K562 (cell line): ENCODE measurements around the gene SIRT4. TPM values are rescaled to one million over a fixed set of nuclear protein-coding genes. Genes with fewer than 3 reads are reported as not detected.

ENCODE experiments used
- ATF6 ChIP-seq: sonication (generic); formaldehyde crosslinking; IDR thresholded peaks from 2 replicates; pipeline ENCODE4 v1.4.0; 2020; ENCODE audit warnings: mild to moderate bottlenecking, missing genetic modification reagents
- CEBPB ChIP-seq: fragments of 450-650 bp; IDR thresholded peaks from 2 replicates; pipeline ENCODE4 v1.6.1; 2016; ENCODE audit warnings: missing genetic modification characterization, missing compliant biosample characterization
- CREB5 ChIP-seq: fragments of 250-450 bp; sonication (Bioruptor Pico); IDR thresholded peaks from 2 replicates; pipeline ENCODE4 v1.5.0; 2020; ENCODE audit warnings: mild to moderate bottlenecking
- DACH1 ChIP-seq: fragments of 450-650 bp; IDR thresholded peaks from 2 replicates; pipeline ENCODE4 v1.6.1; 2018; ENCODE audit not compliant: partially characterized antibody
- EWSR1 ChIP-seq: fragments of 450-650 bp; IDR thresholded peaks from 2 replicates; pipeline ENCODE4 v1.6.1; 2018; ENCODE audit warnings: borderline replicate concordance, mild to moderate bottlenecking, low read depth, moderate library complexity; ENCODE audit not compliant: partially characterized antibody
- FOXK1 ChIP-seq: sonication (generic); formaldehyde crosslinking; IDR thresholded peaks from 2 replicates; pipeline ENCODE4 v1.8.0; 2022; ENCODE audit warnings: missing genetic modification reagents, mild to moderate bottlenecking, borderline replicate concordance
- FOXM1 ChIP-seq, 2 experiments: fragments of 450-650 bp in 1 of 2; sonication (generic) in 1 of 2; formaldehyde crosslinking in 1 of 2; IDR thresholded peaks; 2 replicates each; pipeline versions ENCODE4 v1.6.1 to v1.9.0; 2017 to 2022; ENCODE audit warnings: low read depth in 2 of 2, mild to moderate bottlenecking in 2 of 2, missing genetic modification reagents in 1 of 2, moderate library complexity in 1 of 2
- GMEB1 ChIP-seq: fragments of 250-450 bp; sonication (Bioruptor Pico); IDR thresholded peaks from 2 replicates; pipeline ENCODE4 v1.4.0; 2020; ENCODE audit warnings: mild to moderate bottlenecking
- ILF3 ChIP-seq: fragments of 450-650 bp; IDR thresholded peaks from 2 replicates; pipeline ENCODE4 v1.6.1; 2018; ENCODE audit warnings: antibody characterized with exemption, mild to moderate bottlenecking, moderate library complexity, borderline replicate concordance
- MCM7 ChIP-seq, 2 experiments: fragments of 450-650 bp; IDR thresholded peaks; 2 replicates each; pipeline ENCODE4 v1.6.1; 2016 to 2018
- MXD1 ChIP-seq: fragments of 250-450 bp; sonication (Bioruptor Pico); IDR thresholded peaks from 2 replicates; pipeline ENCODE4 v1.8.0; 2021; ENCODE audit warnings: borderline replicate concordance, mild to moderate bottlenecking, moderate library complexity; ENCODE audit not compliant: poor library complexity, severe bottlenecking
- NFATC3 ChIP-seq: fragments of 450-650 bp; IDR thresholded peaks from 2 replicates; pipeline ENCODE4 v1.6.1; 2017; ENCODE audit warnings: mild to moderate bottlenecking
- NFYB ChIP-seq: IDR thresholded peaks from 2 replicates; pipeline ENCODE4 v1.6.1; 2011; ENCODE audit warnings: mild to moderate bottlenecking, moderate library complexity; ENCODE audit not compliant: insufficient read length; ENCODE audit errors: extremely low read depth
- PKNOX1 ChIP-seq: fragments of 450-650 bp; IDR thresholded peaks from 2 replicates; pipeline ENCODE4 v1.6.1; 2016
- POLR2B ChIP-seq: fragments of 450-650 bp; IDR thresholded peaks from 2 replicates; pipeline ENCODE4 v1.6.1; 2018; ENCODE audit warnings: low read depth; ENCODE audit not compliant: partially characterized antibody
- PTRF ChIP-seq: fragments of 450-650 bp; IDR thresholded peaks from 2 replicates; pipeline ENCODE4 v1.6.1; 2016; ENCODE audit warnings: mild to moderate bottlenecking, missing genetic modification characterization, missing compliant biosample characterization
- RUNX1 ChIP-seq: sonication (generic); IDR thresholded peaks from 2 replicates; pipeline ENCODE4 v1.6.1; 2016; ENCODE audit warnings: antibody characterized with exemption, low read depth
- ZFX ChIP-seq: sonication (generic); formaldehyde crosslinking; IDR thresholded peaks from 2 replicates; pipeline ENCODE4 v1.8.0; 2022; ENCODE audit warnings: mild to moderate bottlenecking, missing genetic modification reagents, moderate library complexity
- ZNF174 ChIP-seq: fragments of 250-450 bp; sonication (Bioruptor Pico); IDR thresholded peaks from 2 replicates; pipeline ENCODE4 v1.4.0; 2020; ENCODE audit warnings: mild to moderate bottlenecking
- ZNF436 ChIP-seq: fragments of 250-450, 450-650 bp; sonication (Bioruptor Pico); formaldehyde crosslinking; IDR thresholded peaks from 2 replicates; pipeline ENCODE4 v1.7.0; 2020; ENCODE audit warnings: mild to moderate bottlenecking
- ZNF668 ChIP-seq: fragments of 250-450 bp; sonication (Bioruptor Pico); IDR thresholded peaks from 2 replicates; pipeline ENCODE4 v1.8.0; 2022; ENCODE audit warnings: mild to moderate bottlenecking, inconsistent platforms
- polyA plus RNA-seq, 8 experiments: library from polyadenylated mRNA; depleted of rRNA in 4 of 8; stranded (reverse) in 5 of 8; unstranded in 3 of 8; fragments of >200 nt; fragmentation: Nextera tagmentation in 2 of 8; fragmentation: Illumina TruSeq in 1 of 8; extraction: Ambion mirVana in 2 of 8; extraction: Trizol in 1 of 8; gene quantifications; 2 replicates each; pipeline versions ENCODE4 v1.2.1 to v1.2.3, GENCODE V29; 2011 to 2014; ENCODE audit warnings: inconsistent platforms in 1 of 8, missing spikeins in 1 of 8
- total RNA-seq, 7 experiments: library from RNA; depleted of rRNA in 6 of 7; stranded (reverse); fragments of >200 nt in 6 of 7; fragmentation: Illumina TruSeq in 2 of 7; extraction: Trizol in 2 of 7; gene quantifications; 2 replicates each; pipeline versions ENCODE4 v1.2.1 to v1.2.3, GENCODE V29; 2011 to 2021; ENCODE audit warnings: low replicate concordance in 1 of 7

SIRT4 gene
- total and polyA plus RNA-seq, 9 of the 15 experiments (the other 6 are each of a cell fraction or from before 2014, with no cell fraction given), result 0.86 to 5.2 (median 2.4) TPM

- TF ChIP-seq POLR2B (peak; percentile 48), FOXM1 (IDR thresholded peaks at IDR 0.05; ENCODE audit: low read depth) (peak; percentile 87), FOXM1 (CRISPR knock-in tag; IDR thresholded peaks at IDR 0.05; ENCODE audit: low read depth) (no peak), PTRF (tag) (no peak), CEBPB (tag) (no peak), ZNF668 (CRISPR knock-in tag) (no peak), EWSR1 (no peak), MCM7 (IDR thresholded peaks at IDR 0.05) (no peak), ATF6 (CRISPR knock-in tag) (no peak), ZFX (CRISPR knock-in tag) (no peak), ZNF174 (no peak), CREB5 (CRISPR knock-in tag) (no peak), NFATC3 (0 out of 2 replicates have a peak, but pooled peaks have one; percentile 24), ZNF436 (no peak), FOXK1 (CRISPR knock-in tag) (no peak), DACH1 (peak; percentile 96), PKNOX1 (peak; percentile 97), GMEB1 (0 out of 2 replicates have a peak, but pooled peaks have one; percentile 15), MXD1 (no peak), NFYB (no peak), ILF3 (no peak), RUNX1 (no peak)
Observed at GRCh38 chr12:120301962-120302815, at the start of gene SIRT4 (continued).
